DND-41 (cell line): ENCODE measurements around the gene KRT78.

Experiments
- CTCF ChIP-seq: IDR thresholded peaks from 2 replicates; pipeline ENCODE4 v1.5.1; 2012; ENCODE audit warnings: borderline replicate concordance, low read length, moderate library complexity, mild to moderate bottlenecking; ENCODE audit not compliant: poor library complexity, severe bottlenecking; ENCODE audit errors: extremely low read depth
- EZH2 ChIP-seq: IDR thresholded peaks from 3 replicates; pipeline ENCODE4 v1.6.1; 2012; ENCODE audit warnings: borderline replicate concordance, low read depth, mild to moderate bottlenecking, moderate library complexity, low read length, inconsistent platforms; ENCODE audit not compliant: severe bottlenecking

DNA sequence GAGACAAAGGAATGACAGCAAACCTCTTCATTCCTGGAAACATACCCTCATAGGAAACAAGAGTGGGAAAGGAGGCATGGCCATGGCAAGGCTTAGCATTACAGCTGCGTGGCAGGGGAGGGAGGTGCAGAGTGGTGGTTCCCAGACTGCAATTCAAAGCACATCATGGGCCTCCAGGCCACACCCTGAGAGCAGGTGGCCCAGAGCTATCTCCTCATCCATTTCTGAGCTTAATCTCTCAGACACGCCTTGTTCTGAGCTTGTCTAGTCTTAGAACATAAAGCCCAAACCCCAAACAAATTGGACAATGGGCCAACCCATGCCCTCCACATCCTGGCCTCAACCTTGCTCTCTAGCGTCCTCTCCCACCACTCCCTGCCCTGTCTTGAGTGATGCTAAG, 47.0 kb downstream of the KRT78 start:
- TF ChIP-seq EZH2 (no peak), CTCF (no peak)
